ENCODE measurements around the gene BMP7.
"Not testable (repeated sequence)": the region's sequence is repeated elsewhere in the genome, so short reads cannot be mapped to it uniquely, and the experiment has no call there.

Gene BMP7

DNA sequence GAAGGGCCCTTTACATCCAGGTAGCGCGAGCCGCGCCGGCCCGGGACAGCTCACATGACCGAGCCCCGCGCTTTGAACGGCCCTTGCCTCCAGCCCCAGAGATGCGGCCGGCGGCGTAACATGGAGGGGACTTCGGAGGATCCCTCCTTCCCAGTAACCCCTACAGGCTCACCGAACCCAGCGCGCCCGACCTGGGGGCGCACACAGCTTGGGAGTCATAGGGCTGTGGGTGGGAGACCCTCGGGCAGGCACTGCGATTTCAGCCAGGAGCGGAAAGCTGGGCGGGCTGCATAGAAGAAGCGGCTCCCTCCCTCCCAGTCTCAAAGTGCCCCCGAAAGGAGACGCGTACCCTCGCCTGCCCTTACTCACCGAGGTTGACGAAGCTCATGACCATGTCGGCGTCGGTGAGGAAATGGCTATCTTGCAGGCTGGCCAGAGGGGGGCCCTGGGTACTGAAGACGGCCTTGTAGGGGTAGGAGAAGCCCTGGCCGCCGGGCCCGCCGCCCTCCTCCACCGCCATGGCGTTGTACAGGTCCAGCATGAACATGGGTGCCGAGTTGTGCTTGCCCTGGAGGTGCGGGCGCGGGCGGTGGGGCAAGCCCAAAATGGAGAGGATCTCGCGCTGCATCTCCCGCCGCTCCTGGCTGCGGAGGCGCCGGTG, 975 bp downstream of the BMP7 start:
- no peak for DNase-seq (ENCODE audit: low read depth in 2 of 2)

DNA sequence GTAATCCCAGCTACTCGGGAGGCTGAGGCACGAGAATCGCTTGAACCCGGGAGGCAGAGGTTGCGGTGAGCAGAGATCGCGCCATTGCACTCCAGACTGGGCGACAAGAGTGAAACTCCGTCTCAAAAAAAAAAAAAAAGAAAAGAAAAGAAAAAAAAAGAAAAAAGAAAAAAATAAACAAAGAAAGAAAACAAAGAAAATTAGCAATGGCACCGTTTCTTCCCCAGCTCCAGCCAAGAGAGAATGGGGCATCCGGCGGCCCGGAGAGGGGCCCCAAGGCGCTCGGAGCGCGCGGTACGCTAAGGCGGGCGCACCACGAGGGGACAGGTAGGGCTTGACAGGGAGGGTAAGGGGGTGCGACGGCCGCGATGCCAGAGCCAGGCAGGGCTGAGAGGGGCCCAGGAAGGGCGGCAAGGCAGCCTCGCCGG, 1.5 kb downstream of the BMP7 start:
- DNase-seq (ENCODE audit: low read depth in 2 of 2): not testable (repeated sequence)

DNA sequence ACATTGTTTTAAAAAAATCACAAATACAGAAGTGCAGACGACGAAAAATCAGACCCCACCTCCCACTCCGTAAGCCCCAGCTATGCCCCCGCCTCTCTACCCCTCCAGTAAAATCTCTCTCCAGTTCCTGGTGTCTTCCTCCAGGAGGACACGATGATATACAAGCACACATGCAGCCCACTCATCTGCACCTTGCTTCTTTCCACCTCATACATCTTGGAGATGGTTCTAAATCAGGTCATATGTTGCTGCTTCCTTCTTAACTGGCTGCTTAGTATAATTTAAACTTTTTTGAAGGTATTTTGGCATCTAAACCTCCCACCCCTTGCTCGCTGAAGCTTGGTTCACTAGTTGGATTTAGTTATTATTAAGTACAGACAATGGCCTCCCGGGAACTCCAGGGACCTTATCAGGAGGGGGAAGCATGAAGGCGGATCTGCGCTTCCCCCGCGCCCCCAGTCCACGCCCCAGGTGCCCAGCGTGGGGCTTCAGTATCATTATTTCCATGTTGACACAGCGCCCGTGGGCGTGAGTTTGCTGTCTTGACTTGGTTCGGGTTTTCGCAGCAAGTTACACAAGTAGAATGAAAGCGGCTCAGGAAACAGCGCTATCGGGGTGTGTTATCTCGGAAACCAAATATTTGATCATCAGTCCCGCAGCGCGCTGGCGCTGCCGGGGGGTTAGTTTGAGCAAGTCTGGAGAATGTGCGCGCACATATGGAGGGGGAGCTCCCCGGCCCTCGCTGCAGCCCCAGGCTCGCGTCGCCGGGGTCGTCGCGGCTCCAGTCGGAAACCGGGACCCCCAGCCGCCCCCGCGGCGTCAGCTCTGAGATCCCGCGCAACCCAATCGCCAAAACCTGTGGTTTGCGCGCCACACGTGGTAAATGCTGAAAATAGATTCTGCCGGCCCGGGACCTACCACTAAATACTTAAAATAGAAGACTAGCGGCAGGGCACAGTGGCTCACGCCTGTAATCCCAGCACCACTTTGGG, 2.3 kb downstream of the BMP7 start:
- no peak for DNase-seq (ENCODE audit: low read depth in 2 of 2)

DNA sequence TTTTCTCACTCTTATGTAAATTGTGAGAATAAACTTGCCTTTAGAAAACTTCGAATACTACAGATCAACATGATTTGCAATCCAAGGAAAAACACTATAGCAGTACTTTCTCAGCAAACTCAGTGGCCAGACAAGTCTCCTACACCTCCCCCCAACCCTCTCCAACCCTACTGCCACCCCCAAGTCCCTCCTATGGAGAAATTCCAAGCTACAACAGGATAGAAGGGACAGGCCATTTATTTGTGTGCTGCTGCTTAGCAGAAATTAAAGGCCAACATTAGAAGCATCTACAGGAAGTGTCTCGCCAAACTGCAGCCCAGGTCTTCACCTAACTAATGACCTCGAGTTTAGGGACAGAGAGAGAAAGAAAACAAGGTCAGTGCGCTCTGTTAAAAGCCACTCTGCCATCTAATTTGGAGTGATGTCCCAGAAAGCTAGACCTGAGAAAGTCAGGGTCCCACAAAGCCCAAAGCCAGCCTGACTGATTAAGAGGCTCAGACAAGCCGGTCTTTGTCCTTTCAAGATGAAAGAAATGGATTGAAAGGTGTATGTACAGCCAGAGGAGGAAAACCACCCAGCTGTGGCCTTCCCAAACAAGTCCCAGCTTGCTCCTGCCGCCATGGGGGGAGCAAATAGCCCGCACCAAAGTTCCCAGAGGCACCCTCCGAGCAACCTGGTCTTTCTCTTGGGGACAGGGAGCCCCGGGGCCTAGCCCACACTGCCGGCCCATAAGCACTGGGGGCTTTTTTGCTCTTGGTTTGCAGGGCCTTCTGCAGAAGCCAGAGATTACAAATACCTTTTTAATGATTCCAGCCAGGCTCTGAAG, 3.4 kb downstream of the BMP7 start:
- no peak for DNase-seq (ENCODE audit: low read depth in 2 of 2)

DNA sequence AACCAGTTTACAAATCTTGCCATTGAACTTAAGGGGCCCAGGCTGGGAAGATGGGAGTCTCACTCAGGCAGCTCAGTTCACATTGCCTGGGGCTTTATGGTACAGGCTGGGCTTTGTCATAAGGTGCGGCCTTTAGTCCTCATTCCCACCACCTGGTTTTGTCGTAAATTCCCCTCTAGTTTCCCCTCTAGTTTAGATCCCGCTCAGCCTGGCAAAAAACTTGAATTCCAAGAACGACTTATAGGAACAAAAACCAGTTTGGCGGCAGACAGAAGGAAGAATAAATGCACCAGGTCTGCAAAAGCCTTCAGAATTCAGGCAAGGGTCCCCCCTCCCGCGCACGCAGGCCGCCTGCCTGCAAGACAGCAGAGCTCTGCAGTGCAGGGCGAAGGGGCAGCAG, 4.1 kb downstream of the BMP7 start:
- DNase-seq (ENCODE audit: low read depth in 2 of 2): no peak

DNA sequence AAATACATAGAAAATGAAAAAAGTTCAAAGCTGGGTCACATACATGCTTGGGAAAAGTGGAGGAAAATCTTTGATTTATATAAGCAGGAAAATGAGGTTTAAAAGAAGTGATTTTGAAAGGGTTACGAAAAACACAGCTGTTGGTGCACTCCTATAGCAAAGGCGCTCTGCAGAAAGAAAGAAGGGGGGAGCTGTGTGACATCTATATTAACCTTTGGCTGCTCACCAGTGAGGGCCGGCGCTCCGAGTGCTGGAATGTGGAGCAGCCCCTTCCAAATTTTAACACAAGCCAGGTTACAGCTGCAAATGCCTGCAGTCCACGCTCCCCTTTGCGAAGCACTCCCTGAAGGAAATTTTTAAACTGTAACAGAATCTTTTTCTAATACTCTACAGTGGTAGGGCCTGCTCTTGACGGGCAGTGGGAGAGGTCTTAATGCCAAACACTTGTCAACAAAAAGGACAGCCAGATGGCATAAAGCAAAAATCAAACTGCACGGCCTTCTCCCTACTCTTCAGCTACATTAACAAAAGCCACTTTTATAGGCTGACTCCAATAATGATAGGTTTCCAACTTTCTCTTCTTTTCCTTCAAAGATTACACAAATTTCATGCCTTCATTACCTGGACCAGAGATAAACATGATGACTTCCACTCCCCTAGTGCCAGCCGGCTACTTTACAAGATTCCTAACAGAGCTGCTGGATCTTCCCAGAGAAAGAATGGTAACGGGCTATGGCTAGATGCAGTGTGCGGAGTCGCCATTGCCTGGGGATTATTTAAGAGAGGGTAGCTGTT, 4.8 kb downstream of the BMP7 start:
- no peak for DNase-seq (ENCODE audit: low read depth in 2 of 2)

DNA sequence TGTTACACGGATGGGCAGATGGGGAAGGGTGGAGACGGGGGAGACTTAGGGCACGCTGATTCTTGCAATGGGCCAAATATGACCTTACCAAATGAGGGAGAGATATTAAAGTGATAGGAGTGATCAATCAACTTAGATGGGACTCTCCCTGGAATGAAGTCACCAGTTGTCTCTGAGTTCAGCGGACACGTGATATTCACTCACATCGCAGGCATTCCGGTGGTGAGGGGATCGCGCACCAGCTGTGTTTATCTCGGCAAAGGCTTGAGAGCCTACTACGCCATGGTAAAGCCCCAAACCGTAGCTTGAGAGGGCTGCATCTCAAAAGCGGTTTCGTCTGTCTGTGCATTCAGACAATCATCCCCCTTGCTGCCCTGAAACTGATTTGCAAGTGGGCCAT, 5.5 kb downstream of the BMP7 start:
- no peak for DNase-seq (ENCODE audit: low read depth in 2 of 2)

DNA sequence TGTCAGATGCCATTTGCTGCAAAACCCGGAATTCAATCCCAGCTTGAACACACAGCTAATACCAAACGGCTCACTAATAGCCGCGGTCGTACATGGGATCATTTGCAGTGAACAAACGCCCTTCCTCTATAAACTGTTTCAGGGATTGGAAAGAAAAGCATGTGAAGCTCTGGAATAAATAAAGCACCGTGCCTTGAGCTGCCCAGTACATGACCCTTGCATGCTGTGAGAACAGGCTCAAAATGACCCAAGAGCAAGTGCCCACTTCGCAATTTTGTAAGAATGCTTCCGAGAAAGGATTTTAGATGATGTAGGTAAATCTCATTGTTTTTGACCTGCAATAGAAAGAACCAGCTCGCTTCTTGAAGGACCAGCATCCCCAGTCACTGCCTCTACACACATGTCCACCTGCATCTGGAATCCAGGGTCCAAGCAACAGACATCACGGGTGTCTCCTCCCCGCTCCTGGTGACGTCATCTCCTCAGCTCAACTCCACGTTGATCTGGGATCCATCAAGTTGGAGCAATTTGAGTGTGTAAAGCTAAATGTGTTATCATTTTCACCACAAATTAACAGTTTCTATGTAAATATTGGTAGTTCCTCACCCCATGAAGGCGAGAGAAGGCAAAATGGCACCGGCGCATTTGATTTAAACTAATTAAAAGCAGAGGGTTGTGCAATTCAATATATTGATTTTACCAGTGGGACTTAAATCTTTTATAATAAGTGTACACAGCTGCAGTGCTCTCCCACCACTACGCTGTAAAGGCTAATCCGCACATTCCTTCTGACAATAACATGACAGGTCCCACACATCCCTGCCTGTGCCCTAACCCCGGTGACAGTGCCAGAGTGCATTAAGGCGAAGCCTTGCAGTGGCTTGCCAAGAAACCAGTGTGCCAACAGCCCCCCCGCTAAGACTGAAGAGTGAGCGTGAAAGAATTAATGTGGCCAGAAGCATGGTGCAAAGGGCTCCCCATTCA, 6.2 kb downstream of the BMP7 start:
- DNase-seq (ENCODE audit: low read depth in 2 of 2): no peak

DNA sequence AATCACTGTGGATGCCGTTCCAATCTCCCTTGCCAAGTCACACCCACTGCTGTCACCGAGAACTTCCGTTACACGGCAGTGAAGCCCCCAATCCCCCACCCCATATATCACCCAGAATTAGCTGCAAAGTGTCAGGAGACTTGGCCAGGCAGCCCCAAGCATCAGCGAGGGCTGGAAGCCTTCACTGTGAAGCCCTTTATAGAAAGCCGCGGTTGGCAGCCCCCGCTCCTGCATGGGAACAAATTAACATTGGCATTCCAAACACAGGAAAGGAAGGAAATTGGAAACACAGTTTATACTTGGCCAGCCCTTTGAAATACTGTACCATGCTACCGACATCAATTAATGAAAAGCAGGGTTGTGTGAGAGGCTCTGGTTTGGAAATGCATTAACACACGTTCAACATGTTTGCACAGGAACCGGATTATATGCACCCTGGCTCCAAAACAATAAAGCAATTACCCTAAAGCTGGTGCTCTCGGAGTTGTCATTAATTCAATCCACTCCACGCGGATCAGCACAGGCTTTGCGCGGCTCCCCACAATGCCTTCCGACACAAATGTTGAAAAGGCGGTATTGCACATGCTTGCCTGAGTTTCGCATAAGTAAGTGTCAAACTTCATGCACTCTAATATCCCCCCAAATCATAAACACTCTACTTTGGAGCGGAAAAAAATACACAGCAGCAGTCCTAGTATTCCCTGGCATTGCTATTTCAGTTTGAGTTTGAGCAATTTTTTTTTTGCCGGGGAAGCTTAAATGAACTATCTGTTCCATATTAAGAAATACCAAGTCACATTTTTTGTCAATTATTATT, 7.1 kb downstream of the BMP7 start:
- DNase-seq (ENCODE audit: low read depth in 2 of 2): no peak

DNA sequence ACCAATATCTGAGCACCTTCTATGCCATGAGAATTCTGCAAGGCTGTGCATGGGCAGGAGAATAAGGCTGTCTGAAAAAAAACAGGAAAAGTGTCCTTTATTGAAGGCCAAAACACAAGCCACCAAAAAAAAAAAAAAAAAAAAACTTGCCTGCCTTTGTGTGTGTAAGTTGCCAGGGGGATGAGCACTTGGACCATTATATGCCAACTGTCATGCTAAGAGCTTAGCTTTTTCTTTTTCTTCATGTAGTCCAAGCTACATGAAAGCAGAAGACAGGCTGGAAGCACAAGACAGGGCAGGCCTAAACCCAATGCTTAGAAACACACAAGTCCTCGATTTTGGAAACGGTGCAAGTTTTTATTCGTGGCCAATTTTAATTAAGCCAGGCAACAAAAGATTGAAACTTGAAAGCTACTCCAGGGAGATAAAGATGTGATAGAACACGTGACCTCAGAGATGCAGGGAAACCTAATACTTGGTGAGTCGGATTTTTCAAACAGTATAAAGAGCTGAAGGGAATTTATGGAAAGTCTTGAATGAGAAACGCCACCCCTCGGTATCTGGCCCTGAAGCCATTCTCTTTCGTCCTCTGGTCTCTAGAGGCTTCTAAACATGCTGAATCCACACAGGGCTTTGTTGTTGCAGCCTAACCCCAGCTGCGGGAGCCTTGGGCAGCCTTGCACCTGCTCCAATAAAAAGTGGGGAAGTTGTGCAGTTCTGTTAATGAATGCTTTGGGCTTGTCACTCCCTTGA, 8.6 kb downstream of the BMP7 start:
- DNase-seq (ENCODE audit: low read depth in 2 of 2): no peak

DNA sequence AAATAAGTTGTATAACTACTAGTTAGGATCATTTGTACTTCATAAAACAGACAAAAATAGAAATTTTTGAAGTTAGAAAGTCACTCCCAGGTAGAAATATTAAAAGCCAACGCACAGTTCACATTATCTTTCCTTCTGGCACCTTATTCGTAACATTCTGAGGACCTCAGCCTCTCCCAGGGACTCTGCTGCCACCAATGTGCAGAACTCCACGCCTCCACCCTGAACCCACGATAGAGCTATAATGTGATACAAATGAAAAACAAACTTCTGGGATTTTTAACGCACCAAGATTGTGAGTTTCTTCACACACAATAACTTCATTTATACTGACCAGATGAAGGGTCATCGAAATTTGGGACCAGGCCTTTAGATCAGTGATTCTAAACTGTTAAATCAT, 9.5 kb downstream of the BMP7 start:
- DNase-seq (ENCODE audit: low read depth in 2 of 2): no peak

DNA sequence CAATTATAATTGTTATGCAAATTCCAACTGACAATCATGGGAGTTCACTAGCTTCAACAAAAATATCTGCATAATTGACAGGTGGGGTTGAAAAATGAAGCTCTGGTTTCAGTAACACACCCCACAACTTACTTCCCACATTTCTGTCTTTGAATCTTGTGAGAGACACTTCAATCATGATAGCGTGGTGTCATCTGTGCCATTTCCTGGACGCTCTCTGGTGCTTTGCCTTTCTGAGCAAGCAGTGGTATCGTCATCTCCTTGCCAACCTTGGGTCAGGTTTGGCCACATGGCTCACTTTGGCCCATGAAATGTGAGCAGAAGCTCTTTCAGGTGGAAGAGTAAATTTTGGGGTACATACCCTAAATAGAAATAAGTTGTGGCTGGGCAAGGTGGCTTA, 10.2 kb downstream of the BMP7 start:
- DNase-seq (ENCODE audit: low read depth in 2 of 2): no peak

DNA sequence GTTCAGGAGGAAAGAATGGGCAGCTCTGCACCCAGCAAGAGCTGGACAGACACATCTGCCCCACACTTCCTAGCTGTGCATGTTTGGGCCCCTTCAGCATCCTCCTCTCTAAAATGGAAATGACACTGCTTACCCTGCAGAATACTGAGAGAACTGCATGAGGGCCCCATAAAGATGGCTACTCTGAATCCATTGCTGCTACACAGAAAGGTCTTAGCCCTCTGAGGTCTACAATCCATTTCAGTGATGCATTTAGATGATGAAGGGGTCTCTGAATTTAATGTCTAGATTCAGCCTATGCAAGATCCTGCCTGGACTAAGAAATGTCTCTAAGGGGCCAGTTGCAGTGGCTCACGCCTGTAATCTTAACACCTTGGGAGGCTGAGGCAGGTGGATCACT, 11.3 kb downstream of the BMP7 start:
- no peak for DNase-seq (ENCODE audit: low read depth in 2 of 2)

DNA sequence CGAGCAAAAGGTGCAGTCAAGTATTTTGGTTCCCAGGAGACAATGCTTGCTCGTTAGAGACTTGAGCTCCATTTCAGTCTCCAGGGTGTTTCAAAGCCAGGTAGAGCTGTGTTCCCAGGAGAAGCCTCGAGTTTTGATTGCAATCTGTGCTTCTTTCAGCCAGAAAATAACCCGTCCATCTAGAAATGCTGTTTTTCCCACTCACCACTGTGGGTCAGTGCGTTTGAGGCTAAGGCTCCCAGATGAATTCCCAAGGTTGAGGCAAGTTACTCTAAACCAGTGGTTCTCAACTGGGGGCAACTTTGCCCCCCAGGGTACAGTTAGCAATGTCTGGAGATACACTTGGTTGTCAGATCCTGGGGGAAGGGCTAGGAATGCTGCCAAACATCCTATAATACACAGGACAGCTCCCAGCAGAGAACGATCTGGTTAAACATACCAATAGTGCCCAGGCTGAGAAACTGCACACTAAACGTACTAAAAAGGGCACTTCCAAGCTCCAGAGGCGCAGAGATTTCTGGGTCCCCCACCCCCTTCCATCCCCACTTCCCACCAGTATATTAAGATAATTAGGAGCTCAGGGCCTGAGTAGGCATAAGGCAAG, 13.8 kb downstream of the BMP7 start:
- DNase-seq (ENCODE audit: low read depth in 2 of 2): no peak

DNA sequence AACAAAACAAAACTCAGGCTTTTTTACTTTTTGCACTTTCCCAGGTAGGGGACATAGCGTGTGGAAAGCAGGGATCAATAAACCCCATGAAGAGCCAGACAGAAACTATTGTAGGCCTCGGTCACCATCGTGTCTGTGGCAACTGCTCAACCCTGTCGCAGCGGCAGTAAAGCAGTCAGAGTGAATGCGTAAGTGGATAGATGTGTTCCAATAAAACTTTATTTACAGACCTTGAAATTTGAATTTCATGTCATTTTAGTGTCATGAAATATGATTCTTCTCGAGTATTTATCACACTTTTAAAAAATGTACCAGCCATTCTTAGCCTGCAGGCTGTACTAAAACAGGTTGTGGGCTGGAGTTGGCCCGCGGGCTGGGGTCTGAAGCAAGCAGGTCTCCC, 14.5 kb downstream of the BMP7 start:
- no peak for DNase-seq (ENCODE audit: low read depth in 2 of 2)

DNA sequence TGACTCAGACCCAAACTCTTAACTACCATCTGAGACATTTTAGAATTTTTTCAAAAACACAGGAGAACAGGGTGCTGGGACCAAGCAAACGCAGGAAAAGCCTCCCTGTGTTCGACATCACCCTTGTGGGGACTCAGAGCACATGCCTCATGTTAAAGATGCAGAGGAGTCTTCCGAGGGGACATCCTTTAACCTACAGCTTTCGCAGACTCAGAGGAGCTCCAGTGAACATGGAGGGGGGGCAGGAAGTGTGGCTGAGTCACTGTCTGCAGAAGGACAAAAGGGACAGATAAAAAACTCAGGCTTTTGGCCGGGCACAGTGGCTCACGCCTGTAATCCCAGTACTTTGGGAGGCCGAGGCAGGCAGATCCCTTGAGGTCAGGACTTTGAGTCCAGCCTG, 15.1 kb downstream of the BMP7 start:
- no peak for DNase-seq (ENCODE audit: low read depth in 2 of 2)

DNA sequence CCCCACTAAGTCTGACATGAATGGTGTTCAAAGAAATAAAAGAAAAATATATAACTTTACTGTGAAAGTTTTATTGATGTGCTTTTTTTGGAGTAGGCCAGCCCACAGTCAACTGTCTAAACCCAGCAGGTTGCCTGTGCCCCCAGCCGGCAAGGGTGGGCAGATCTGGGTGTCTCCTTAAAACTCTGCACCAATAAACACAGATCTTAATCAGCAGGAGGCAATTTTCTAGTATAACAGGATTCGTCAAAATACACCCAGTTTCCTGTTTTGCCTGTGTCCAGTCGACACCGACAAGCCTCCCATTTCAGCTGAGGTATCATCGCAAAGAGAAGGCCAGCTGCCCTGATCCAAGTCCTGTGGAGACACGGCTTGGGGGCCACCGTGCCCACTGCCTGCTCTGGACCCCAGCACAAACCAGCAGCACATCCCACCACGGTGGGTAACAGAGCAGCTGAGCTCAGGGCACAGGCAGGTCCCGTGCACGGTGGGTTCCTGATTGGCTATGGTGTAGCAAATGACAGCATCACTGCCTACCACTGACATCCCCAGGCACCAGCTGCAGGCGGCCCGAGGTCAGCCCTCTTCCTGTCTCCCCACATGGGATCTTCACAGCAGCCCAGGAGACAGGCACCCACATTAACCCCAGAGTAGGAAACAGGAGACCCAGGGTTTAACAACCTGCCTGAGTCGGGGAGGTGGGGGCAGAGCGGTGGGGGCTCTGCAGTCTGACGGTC, 15.7 kb downstream of the BMP7 start:
- no peak for DNase-seq (ENCODE audit: low read depth in 2 of 2)

DNA sequence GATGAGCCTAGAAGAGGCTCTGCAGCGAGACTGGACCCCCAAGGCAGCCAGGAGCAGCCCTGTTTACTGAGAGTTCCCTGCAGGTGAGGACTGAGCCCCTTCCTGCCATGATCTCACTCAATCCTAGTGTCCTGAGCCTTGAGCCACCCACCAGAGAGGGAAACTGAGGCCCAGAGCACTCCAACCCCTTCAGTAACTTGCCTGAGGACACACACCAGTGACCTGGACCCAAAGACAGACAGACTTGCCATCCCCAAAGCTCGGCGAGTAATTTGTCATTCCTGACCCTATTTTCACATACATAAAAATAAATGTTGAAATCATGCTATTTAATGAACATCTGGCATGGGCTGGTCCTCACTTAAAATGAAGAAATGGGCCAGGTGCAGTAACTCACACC, 16.7 kb downstream of the BMP7 start:
- no peak for DNase-seq (ENCODE audit: low read depth in 2 of 2)
